Activated naive CD8-positive, alpha-beta T cell treated with anti-CD3 and anti-CD28 coated beads for 36 hours (primary cell): ENCODE measurements around the gene KRT23. TPM values are rescaled to one million over a fixed set of nuclear protein-coding genes. Genes with fewer than 3 reads are reported as not detected.
"Not testable (repeated sequence)": the region's sequence is repeated elsewhere in the genome, so short reads cannot be mapped to it uniquely, and the experiment has no call there.

Experiments
- DNase-seq: peaks from one replicate; pipeline ENCODE4 v3.0.0; 2021
- H3K27ac Mint-ChIP-seq: one replicate; pipeline ENCODE4 v1.8.0; 2022; ENCODE audit warnings: mild to moderate bottlenecking, moderate library complexity, mixed read lengths
- H3K27me3 Mint-ChIP-seq: one replicate; pipeline ENCODE4 v1.8.0; 2022; ENCODE audit warnings: mild to moderate bottlenecking, mixed read lengths
- H3K36me3 Mint-ChIP-seq: one replicate; pipeline ENCODE4 v1.8.0; 2021; ENCODE audit warnings: mild to moderate bottlenecking, mixed read lengths
- H3K4me1 Mint-ChIP-seq: one replicate; pipeline ENCODE4 v1.8.0; 2021; ENCODE audit warnings: mixed read lengths
- H3K4me3 Mint-ChIP-seq: one replicate; pipeline ENCODE4 v1.8.0; 2022; ENCODE audit warnings: mild to moderate bottlenecking, moderate library complexity, mixed read lengths
- H3K9me3 Mint-ChIP-seq: one replicate; pipeline ENCODE4 v1.8.0; 2022; ENCODE audit warnings: mixed read lengths
- total RNA-seq, 2 experiments: library from RNA; stranded (reverse); gene quantifications; one replicate each; pipeline ENCODE4 v1.2.3, GENCODE V29; 2021

Gene KRT23
- total RNA-seq, 2 experiments from 2014 or later = not detected

GRCh38 chr17:40936437-40936971 lies 942 bp downstream of the KRT23 start:
- H3K4me3 Mint-ChIP-seq = no peak overlapping the region
- H3K27me3 Mint-ChIP-seq = peaks cover 7% of the 10 kb centered on the region
- H3K36me3 Mint-ChIP-seq = no peaks in the 10 kb centered on the region
- no peaks in the 10 kb centered on the region for H3K4me1 Mint-ChIP-seq
- DNase-seq = no peak
- H3K27ac Mint-ChIP-seq = no peak overlapping the region
- H3K9me3 Mint-ChIP-seq = no peaks in the 10 kb centered on the region

GRCh38 chr17:40935624-40936023 lies 1.8 kb downstream of the KRT23 start:
- Mint-ChIP-seq H3K4me1 (no peaks in the 10 kb centered on the region), H3K36me3 (no peaks in the 10 kb centered on the region), H3K9me3 (no peaks in the 10 kb centered on the region), H3K4me3 (no peak overlapping the region), H3K27me3 (peaks cover 7% of the 10 kb centered on the region), H3K27ac (no peak overlapping the region)
- DNase-seq = no peak

GRCh38 chr17:40932608-40933007 lies 4.8 kb downstream of the KRT23 start:
- H3K27me3 Mint-ChIP-seq = peaks cover 13% of the 10 kb centered on the region
- no peaks in the 10 kb centered on the region for H3K9me3 Mint-ChIP-seq
- no peaks in the 10 kb centered on the region for H3K36me3 Mint-ChIP-seq
- no peak for DNase-seq
- H3K4me3 Mint-ChIP-seq = no peak overlapping the region
- no peaks in the 10 kb centered on the region for H3K4me1 Mint-ChIP-seq
- no peak overlapping the region for H3K27ac Mint-ChIP-seq

GRCh38 chr17:40931311-40931710 lies 6.1 kb downstream of the KRT23 start:
- DNase-seq = no peak
- Mint-ChIP-seq H3K9me3 (no peaks in the 10 kb centered on the region), H3K36me3 (no peaks in the 10 kb centered on the region), H3K27ac (no peak overlapping the region), H3K4me3 (no peak overlapping the region), H3K4me1 (no peaks in the 10 kb centered on the region), H3K27me3 (peaks cover 15% of the 10 kb centered on the region)

GRCh38 chr17:40926341-40926740 lies 11.1 kb downstream of the KRT23 start:
- H3K9me3 Mint-ChIP-seq = no peaks in the 10 kb centered on the region
- peaks cover 11% of the 10 kb centered on the region for H3K27me3 Mint-ChIP-seq
- no peak overlapping the region for H3K4me3 Mint-ChIP-seq
- H3K36me3 Mint-ChIP-seq = no peaks in the 10 kb centered on the region
- no peak for DNase-seq
- H3K4me1 Mint-ChIP-seq = peaks cover 1% of the 10 kb centered on the region
- no peak overlapping the region for H3K27ac Mint-ChIP-seq

- no peak overlapping the region for H3K4me3 Mint-ChIP-seq
- no peaks in the 10 kb centered on the region for H3K36me3 Mint-ChIP-seq
- DNase-seq = no peak
- peaks cover 4% of the 10 kb centered on the region for H3K27me3 Mint-ChIP-seq
- H3K27ac Mint-ChIP-seq = no peak overlapping the region
- H3K4me1 Mint-ChIP-seq = peaks cover 4% of the 10 kb centered on the region
- no peaks in the 10 kb centered on the region for H3K9me3 Mint-ChIP-seq
These were observed 15.2 kb downstream of the KRT23 start for GRCh38 chr17:40922239-40922638.

GRCh38 chr17:40921026-40921425 lies 16.4 kb downstream of the KRT23 start:
- Mint-ChIP-seq H3K9me3 (no peaks in the 10 kb centered on the region), H3K4me1 (peaks cover 4% of the 10 kb centered on the region), H3K27ac (no peak overlapping the region), H3K27me3 (no peaks in the 10 kb centered on the region), H3K36me3 (no peaks in the 10 kb centered on the region), H3K4me3 (no peak overlapping the region)
- DNase-seq = no peak

GRCh38 chr17:40917116-40917515 lies 20.3 kb downstream of the KRT23 start:
- not testable (repeated sequence) for H3K36me3 Mint-ChIP-seq, H3K4me3 Mint-ChIP-seq, H3K9me3 Mint-ChIP-seq, H3K27me3 Mint-ChIP-seq, H3K27ac Mint-ChIP-seq, DNase-seq
- H3K4me1 Mint-ChIP-seq = peaks cover 11% of the 10 kb centered on the region

GRCh38 chr17:40916366-40916765 lies 21.1 kb downstream of the KRT23 start:
- H3K36me3 Mint-ChIP-seq = no peaks in the 10 kb centered on the region
- no peak for DNase-seq
- H3K27me3 Mint-ChIP-seq = no peaks in the 10 kb centered on the region
- peaks cover 10% of the 10 kb centered on the region for H3K4me1 Mint-ChIP-seq
- no peaks in the 10 kb centered on the region for H3K9me3 Mint-ChIP-seq
- H3K4me3 Mint-ChIP-seq = no peak overlapping the region
- no peak overlapping the region for H3K27ac Mint-ChIP-seq

- Mint-ChIP-seq H3K27me3 (peaks cover 4% of the 10 kb centered on the region), H3K27ac (no peak overlapping the region), H3K4me3 (no peak overlapping the region), H3K9me3 (no peaks in the 10 kb centered on the region), H3K4me1 (peaks cover 7% of the 10 kb centered on the region), H3K36me3 (no peaks in the 10 kb centered on the region)
- no peak for DNase-seq
These were observed 21.7 kb downstream of the KRT23 start for GRCh38 chr17:40915721-40916256.

- Mint-ChIP-seq H3K36me3 (no peaks in the 10 kb centered on the region), H3K27me3 (peaks cover 4% of the 10 kb centered on the region), H3K4me3 (no peak overlapping the region), H3K27ac (no peak overlapping the region), H3K4me1 (peaks cover 7% of the 10 kb centered on the region), H3K9me3 (no peaks in the 10 kb centered on the region)
- DNase-seq = no peak
These were observed 22.2 kb downstream of the KRT23 start for GRCh38 chr17:40915199-40915661.

GRCh38 chr17:40914075-40914855 lies 23.2 kb downstream of the KRT23 start:
- peaks cover 5% of the 10 kb centered on the region for H3K27me3 Mint-ChIP-seq
- no peak overlapping the region for H3K27ac Mint-ChIP-seq
- H3K4me3 Mint-ChIP-seq = no peak overlapping the region
- no peak for DNase-seq
- H3K9me3 Mint-ChIP-seq = no peaks in the 10 kb centered on the region
- no peaks in the 10 kb centered on the region for H3K36me3 Mint-ChIP-seq
- peaks cover 12% of the 10 kb centered on the region for H3K4me1 Mint-ChIP-seq

GRCh38 chr17:40912486-40913210 lies 24.8 kb downstream of the KRT23 start:
- no peaks in the 10 kb centered on the region for H3K36me3 Mint-ChIP-seq
- H3K27me3 Mint-ChIP-seq = peaks cover 18% of the 10 kb centered on the region
- H3K4me1 Mint-ChIP-seq = peaks cover 12% of the 10 kb centered on the region
- H3K9me3 Mint-ChIP-seq = no peaks in the 10 kb centered on the region
- no peak overlapping the region for H3K27ac Mint-ChIP-seq
- no peak for DNase-seq
- H3K4me3 Mint-ChIP-seq = no peak overlapping the region

- no peak for DNase-seq
- Mint-ChIP-seq H3K27me3 (peaks cover 32% of the 10 kb centered on the region), H3K27ac (no peak overlapping the region), H3K4me3 (no peak overlapping the region), H3K4me1 (peaks cover 12% of the 10 kb centered on the region), H3K9me3 (no peaks in the 10 kb centered on the region), H3K36me3 (no peaks in the 10 kb centered on the region)
These were observed 27.0 kb downstream of the KRT23 start for GRCh38 chr17:40910441-40910841.

GRCh38 chr17:40909755-40910154 lies 27.7 kb downstream of the KRT23 start:
- no peak overlapping the region for H3K4me3 Mint-ChIP-seq
- H3K36me3 Mint-ChIP-seq = no peaks in the 10 kb centered on the region
- H3K27me3 Mint-ChIP-seq = peaks cover 36% of the 10 kb centered on the region
- no peak for DNase-seq
- H3K9me3 Mint-ChIP-seq = no peaks in the 10 kb centered on the region
- H3K4me1 Mint-ChIP-seq = peaks cover 6% of the 10 kb centered on the region
- no peak overlapping the region for H3K27ac Mint-ChIP-seq
